Stimulated activated CD4-positive, alpha-beta T cell treated with anti-CD3 and anti-CD28 coated beads, Interleukin-4, amount 100 ng/mL, for 48 hours (primary cell): ENCODE results near the gene CFAP20.

Experiments used
- DNase-seq, 2 donors: peaks; one replicate each; pipeline ENCODE4 v3.0.0-alpha.2; 2020; ENCODE audit warnings: low read depth in 2 of 2

The CFAP20 gene

GRCh38 chr16:58125041-58125440, 4.1 kb downstream of the CFAP20 start:
- DNase-seq, result no peak

GRCh38 chr16:58124601-58124915, 4.6 kb downstream of the CFAP20 start:
- DNase-seq, result no peak

GRCh38 chr16:58123896-58124600, 5.1 kb downstream of the CFAP20 start:
- DNase-seq, result no peak

- DNase-seq, result no peak
These were observed 8.0 kb downstream of the CFAP20 start for GRCh38 chr16:58121132-58121531.

- DNase-seq, result no peak
These were observed 8.9 kb downstream of the CFAP20 start for GRCh38 chr16:58120234-58120633.

GRCh38 chr16:58119509-58119845, 9.7 kb downstream of the CFAP20 start:
- DNase-seq, result no peak

GRCh38 chr16:58118801-58119508, 10.2 kb downstream of the CFAP20 start:
- no peak for DNase-seq

- no peak for DNase-seq
These were observed 12.7 kb downstream of the CFAP20 start for GRCh38 chr16:58116529-58116928.

- DNase-seq, result no peak
These were observed 13.1 kb downstream of the CFAP20 start for GRCh38 chr16:58116081-58116480.

- no peak for DNase-seq
These were observed 14.1 kb downstream of the CFAP20 start for GRCh38 chr16:58114827-58115825.

GRCh38 chr16:58111302-58111627, 17.9 kb downstream of the CFAP20 start:
- no peak for DNase-seq

- no peak for DNase-seq
These were observed 18.4 kb downstream of the CFAP20 start for GRCh38 chr16:58110571-58111301.

- no peak for DNase-seq
These were observed 19.3 kb downstream of the CFAP20 start for GRCh38 chr16:58109881-58110280.

- no peak for DNase-seq
These were observed 19.9 kb downstream of the CFAP20 start for GRCh38 chr16:58109330-58109729.

- DNase-seq, result no peak
These were observed 21.5 kb downstream of the CFAP20 start for GRCh38 chr16:58107709-58108108.

- DNase-seq, result no peak
These were observed 22.0 kb downstream of the CFAP20 start for GRCh38 chr16:58107228-58107627.

- no peak for DNase-seq
These were observed 23.6 kb downstream of the CFAP20 start for GRCh38 chr16:58105631-58106030.

- no peak for DNase-seq
These were observed 26.4 kb downstream of the CFAP20 start for GRCh38 chr16:58102665-58103392.

GRCh38 chr16:58099956-58100300, 29.3 kb downstream of the CFAP20 start:
- DNase-seq, result no peak

GRCh38 chr16:58099097-58099955, 29.9 kb downstream of the CFAP20 start:
- DNase-seq, result no peak
